ENCODE measurements around the gene CSNK2A2. TPM values are rescaled to one million over a fixed set of nuclear protein-coding genes. Genes with fewer than 3 reads are reported as not detected.

The CSNK2A2 gene
- total and polyA plus RNA-seq, 10 of the 15 experiments (the other 5 are each of a cell fraction or from before 2014, with no cell fraction given) = 17.4 to 79.1 (median 29.4) TPM

- TF ChIP-seq NKRF (conservative IDR thresholded peaks at IDR 0.05) (no peak), TBL1XR1 (IDR thresholded peaks at IDR 0.05; ENCODE audit: low read depth, low read length) (no peak), HSF1 (IDR thresholded peaks at IDR 0.05; ENCODE audit: low read depth, low read length) (no peak), POLR2AphosphoS2 (IDR thresholded peaks at IDR 0.05; ENCODE audit: low read depth, low read length) (no peak), NRF1 (conservative IDR thresholded peaks at IDR 0.05; ENCODE audit: low read depth, low read length) (no peak), CEBPZ (IDR thresholded peaks at IDR 0.05; ENCODE audit: low read depth, low read length) (no peak), ATF7 (IDR thresholded peaks at IDR 0.05; ENCODE audit: low read depth) (no peak), ZNF592 (IDR thresholded peaks at IDR 0.05) (no peak), IRF3 (IDR thresholded peaks at IDR 0.05) (no peak), RUNX3 (IDR thresholded peaks at IDR 0.05; ENCODE audit: low read length) (peak; percentile 58; the same call in 1 of the 2 replicates), HDAC6 (IDR thresholded peaks at IDR 0.05; ENCODE audit: unreplicated experiment) (no peak), SREBF1 (IDR thresholded peaks at IDR 0.05; ENCODE audit: low read length) (no peak), ZNF622 (IDR thresholded peaks at IDR 0.05) (no peak), MTA2 (IDR thresholded peaks at IDR 0.05; ENCODE audit: low read depth) (no peak), PBX3 (IDR thresholded peaks at IDR 0.05; ENCODE audit: insufficient replicate concordance, low read depth, low read length) (no peak)
Measured at GRCh38 chr16:58236231-58236690, 38.4 kb upstream of the CSNK2A2 start (continued).

Data from GM12878 (cell line).